Lower leg skin (tissue), 4 donors: ENCODE measurements around the gene HS6ST3. TPM values are rescaled to one million over a fixed set of nuclear protein-coding genes. Genes with fewer than 3 reads are reported as not detected.

ENCODE experiments used
- DNase-seq, 2 donors: peaks; one replicate each; pipeline ENCODE4 v3.0.0-alpha.2; 2019; ENCODE audit warnings: low spot score in 2 of 2
- H3K4me3 ChIP-seq: fragments of 200-600 bp; sonication (generic); 2 replicates; pipeline ENCODE4 v1.5.1; 2017; ENCODE audit warnings: mild to moderate bottlenecking, low read depth; ENCODE audit not compliant: poor library complexity, severe bottlenecking
- CTCF ChIP-seq, 3 donors: fragments of 450-650 bp; IDR thresholded peaks; one replicate each; pipeline ENCODE4 v1.5.1; 2016; ENCODE audit warnings: antibody characterized with exemption in 3 of 3, mild to moderate bottlenecking in 3 of 3, moderate library complexity in 2 of 3
- POLR2A ChIP-seq, 2 donors: fragments of 450-650 bp; IDR thresholded peaks; one replicate each; pipeline ENCODE4 v1.6.1; 2016 to 2017; ENCODE audit warnings: antibody characterized with exemption in 2 of 2, mild to moderate bottlenecking in 1 of 2, moderate library complexity in 1 of 2
- WGBS, 2 donors: methylation state at CpG; one replicate each; pipeline ENCODE4 v1.1.5; 2018; 5-methylcytosine and 5-hydroxymethylcytosine counted together
- intact Hi-C: fragments of 100-400 bp; cut with DNase I; formaldehyde crosslinking; loops from one replicate; pipeline ENCODE4 v1.15.0; 2023; ENCODE audit warnings: low total_unique reads
- total RNA-seq, 4 donors: library from RNA; depleted of rRNA; stranded (reverse); fragments of >200 nt; gene quantifications; one replicate each; pipeline ENCODE4 v1.1.0, GENCODE V29; 2016

Gene HS6ST3
- total RNA-seq, 4 donors from 2014 or later = 0.72 to 1.5 (median 0.87) TPM

DNA sequence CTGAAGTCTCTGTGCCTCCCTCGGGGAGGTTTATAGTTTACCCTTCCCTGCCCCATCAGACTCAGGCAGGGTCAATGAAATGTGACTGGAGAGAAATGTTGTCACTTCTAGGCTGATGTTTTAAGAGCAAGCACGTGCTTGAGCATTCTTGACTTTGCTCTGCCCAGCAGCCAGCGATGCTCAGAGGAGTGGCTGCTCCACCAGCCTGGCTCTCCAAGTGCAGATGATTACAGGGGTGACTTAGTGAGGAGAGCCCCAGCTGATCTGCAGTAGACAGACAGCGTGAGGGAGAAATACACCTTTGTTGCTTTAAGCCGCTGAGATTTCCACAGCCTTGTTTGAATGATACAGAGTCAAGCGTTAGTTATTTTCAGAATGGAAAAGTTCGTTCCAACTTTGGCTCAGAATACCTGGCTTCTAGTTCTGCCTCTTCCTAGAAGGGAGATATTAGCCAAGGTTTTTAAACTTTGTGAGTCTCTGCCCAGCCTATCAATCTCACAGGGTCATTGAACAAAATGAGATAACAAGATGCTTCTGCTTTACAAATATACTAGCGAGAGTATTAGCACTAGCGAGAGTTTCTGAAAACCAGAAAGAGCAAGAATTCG lies 760.7 kb downstream of the HS6ST3 start:
- TF ChIP-seq CTCF (IDR thresholded peaks at IDR 0.05) (no peak), POLR2A (IDR thresholded peaks at IDR 0.05) (no peak)
- WGBS, 2 donors = 82 to 84% methylated on average over 10 of the region's 10 CpGs
- no peak for DNase-seq
- intact Hi-C loops = no loop called here
- no peak overlapping the region for H3K4me3 ChIP-seq

DNA sequence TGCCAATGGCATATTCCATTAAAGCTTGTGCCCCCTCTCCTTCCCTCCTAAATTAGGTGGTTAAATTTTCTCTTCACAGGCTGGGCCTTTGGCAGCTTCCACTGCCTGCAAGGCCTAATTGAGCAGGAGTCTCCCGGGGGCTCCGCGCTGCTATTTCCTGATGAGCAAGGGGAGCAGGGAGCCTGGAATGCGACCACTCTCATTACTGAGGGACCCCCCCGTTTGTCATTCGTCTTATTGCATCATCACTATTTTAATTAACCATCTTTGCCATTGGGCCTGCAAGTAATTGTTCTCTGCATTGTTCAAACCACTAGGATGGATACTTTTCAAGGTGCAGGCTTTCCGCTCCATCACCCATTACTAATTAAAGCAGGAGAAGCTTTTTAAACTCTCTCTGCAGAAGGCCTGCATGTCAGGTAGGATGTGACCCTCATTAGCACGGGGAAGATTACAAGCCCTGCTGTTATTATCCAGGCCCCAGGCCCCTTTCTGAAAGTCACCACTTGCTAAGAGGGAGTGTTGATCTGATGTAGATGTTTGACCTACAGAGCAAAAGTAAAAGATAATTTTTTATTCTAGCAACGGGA lies 762.0 kb downstream of the HS6ST3 start:
- intact Hi-C loops = no loop called here
- H3K4me3 ChIP-seq = no peak overlapping the region
- TF ChIP-seq POLR2A (IDR thresholded peaks at IDR 0.05) (no peak), CTCF (IDR thresholded peaks at IDR 0.05) (no peak)
- 51 to 57% methylated on average over 9 of the region's 9 CpGs for WGBS, 2 donors
- no peak for DNase-seq

DNA sequence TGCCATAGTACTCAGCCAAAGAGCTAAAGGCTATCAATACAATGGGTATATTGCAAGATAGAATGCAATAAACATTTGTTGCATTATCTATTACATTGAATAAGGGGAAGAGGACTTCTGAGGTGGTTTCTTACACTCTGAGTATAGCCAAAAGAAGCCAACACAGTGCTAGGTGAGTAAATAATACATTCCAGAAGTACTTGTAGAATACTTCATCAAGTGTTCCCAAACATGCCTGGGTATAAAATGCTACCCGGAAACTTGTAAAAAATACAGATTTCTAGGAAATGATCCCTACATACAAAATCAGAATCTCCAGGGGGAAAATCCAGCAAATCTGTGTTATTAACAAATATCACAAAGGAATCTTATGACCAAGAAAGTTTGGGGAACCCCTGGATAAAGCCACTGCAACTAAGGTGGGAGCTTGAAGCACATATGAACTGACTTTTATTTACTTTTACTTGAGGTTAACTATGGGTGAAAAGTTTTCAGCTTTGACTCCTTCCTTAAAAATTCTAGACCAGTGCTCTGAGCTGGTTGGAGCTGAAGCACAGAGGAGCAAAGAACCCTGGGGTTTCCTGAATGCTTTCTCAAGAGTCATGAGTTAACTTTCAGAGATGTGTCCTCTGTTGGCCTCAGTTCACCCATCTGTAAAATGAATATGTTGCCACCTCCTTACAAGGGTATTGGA lies 768.4 kb downstream of the HS6ST3 start:
- 91 to 100% methylated on average over 1 of the region's 1 CpG for WGBS, 2 donors
- intact Hi-C loops = no loop called here
- H3K4me3 ChIP-seq = no peak overlapping the region
- no peak for TF ChIP-seq POLR2A (IDR thresholded peaks at IDR 0.05)
- TF ChIP-seq CTCF (IDR thresholded peaks at IDR 0.05) = no peak
- no peak for DNase-seq

DNA sequence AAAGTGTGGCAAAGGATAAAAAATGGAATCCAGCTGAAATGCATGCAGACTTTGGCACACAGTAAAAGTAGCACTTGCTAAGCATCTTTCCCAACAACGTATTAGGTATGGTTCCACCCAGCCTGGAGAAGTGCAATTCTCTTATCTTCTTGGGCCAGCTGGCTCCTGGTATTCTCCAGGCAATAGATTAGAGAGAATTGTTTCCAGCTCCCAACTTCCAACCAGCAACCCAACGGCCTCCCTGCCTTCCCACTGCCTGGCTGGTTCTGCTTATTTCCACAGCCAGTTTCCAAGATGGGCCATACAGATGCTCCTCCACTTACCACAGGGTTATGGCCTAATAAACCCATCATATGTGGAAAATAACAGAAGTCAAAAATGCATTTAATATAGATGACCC lies 771.0 kb downstream of the HS6ST3 start:
- no peak overlapping the region for H3K4me3 ChIP-seq
- DNase-seq = no peak
- TF ChIP-seq POLR2A (IDR thresholded peaks at IDR 0.05) (no peak), CTCF (IDR thresholded peaks at IDR 0.05) (no peak)
- intact Hi-C loops = no loop called here
- 43 to 51% methylated on average over 2 of the region's 2 CpGs for WGBS, 2 donors

GRCh38 chr13:96862093-96862492 lies 772.2 kb downstream of the HS6ST3 start:
- WGBS, 2 donors = 88 to 91% methylated on average over 2 of the region's 2 CpGs
- TF ChIP-seq POLR2A (IDR thresholded peaks at IDR 0.05) = no peak
- TF ChIP-seq CTCF (IDR thresholded peaks at IDR 0.05) = no peak
- intact Hi-C loops = no loop called here
- no peak overlapping the region for H3K4me3 ChIP-seq
- DNase-seq = no peak
